Activated CD4-positive, CD25-positive, alpha-beta regulatory T cell treated with anti-CD3 and anti-CD28 coated beads, Interleukin-2, amount 50 U/mL, for 16 hours (primary cell): Measurements from ENCODE around the gene TRAF6.

ENCODE experiments used
- DNase-seq: peaks from one replicate; pipeline ENCODE4 v3.0.0-alpha.2; 2020; ENCODE audit warnings: low read depth, low spot score

The TRAF6 gene

GRCh38 chr11:36458129-36458915 lies 51.8 kb downstream of the TRAF6 start:
- no peak for DNase-seq

GRCh38 chr11:36456156-36456555 lies 53.9 kb downstream of the TRAF6 start:
- DNase-seq, result no peak

GRCh38 chr11:36455658-36456111 lies 54.4 kb downstream of the TRAF6 start:
- no peak for DNase-seq

DNA sequence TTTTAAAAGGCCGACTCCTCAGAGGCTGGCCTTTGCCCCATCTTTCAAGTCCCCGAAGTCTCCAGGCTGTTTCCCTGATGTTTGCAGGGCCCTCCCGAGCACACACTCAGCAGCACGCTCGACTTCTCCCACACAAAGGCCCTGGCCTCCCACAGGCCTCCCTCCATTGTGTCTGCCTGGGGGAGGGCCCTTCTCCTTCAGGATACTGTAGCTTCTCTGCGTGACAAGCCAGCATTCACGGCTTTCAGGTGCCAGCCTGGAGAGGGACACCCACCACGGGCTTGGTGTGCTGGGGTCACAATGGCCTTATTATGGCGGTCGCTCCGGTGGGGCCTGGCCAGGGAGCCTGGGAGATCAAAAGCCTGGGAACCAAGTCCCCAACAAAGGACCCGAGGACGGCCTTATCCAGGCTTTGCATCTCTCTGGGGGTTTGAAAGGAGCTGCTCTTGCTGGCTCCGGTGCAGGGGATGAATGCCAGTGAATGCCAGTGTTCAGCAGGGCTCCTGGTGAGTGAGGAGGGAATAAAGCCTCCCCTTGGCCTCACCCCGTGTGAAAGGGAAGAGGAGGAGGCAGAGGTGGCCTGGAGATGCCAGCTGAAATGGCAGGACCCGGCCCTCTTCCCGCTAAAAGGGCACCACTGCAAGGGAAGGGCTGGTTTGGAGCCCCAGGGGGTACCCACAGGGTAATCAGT lies 55.0 kb downstream of the TRAF6 start:
- DNase-seq, result no peak

GRCh38 chr11:36454551-36454940 lies 55.5 kb downstream of the TRAF6 start:
- no peak for DNase-seq

DNA sequence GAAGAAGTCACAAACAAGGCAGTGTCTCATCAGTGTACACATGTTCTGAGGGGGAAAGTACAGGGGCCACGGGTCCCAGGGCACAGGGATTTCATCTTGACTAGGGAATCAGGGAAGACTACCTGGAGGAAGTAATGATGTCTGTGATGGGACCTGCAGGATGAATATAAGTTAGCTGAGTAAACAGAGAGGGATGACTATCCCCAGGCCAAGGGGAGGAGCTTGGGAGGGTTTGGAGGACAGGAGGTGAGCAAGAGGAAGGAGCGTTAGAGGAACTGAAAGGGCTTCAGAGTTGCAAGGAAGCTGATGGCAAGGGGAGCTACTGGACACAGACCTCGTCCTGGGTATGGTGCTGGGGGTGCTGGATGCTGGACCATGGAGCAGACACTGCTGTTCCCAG lies 56.4 kb downstream of the TRAF6 start:
- DNase-seq, result no peak

GRCh38 chr11:36452961-36453360 lies 57.1 kb downstream of the TRAF6 start:
- DNase-seq, result no peak

- DNase-seq, result no peak
Observed at GRCh38 chr11:36452236-36452940, 57.7 kb downstream of the TRAF6 start.

DNA sequence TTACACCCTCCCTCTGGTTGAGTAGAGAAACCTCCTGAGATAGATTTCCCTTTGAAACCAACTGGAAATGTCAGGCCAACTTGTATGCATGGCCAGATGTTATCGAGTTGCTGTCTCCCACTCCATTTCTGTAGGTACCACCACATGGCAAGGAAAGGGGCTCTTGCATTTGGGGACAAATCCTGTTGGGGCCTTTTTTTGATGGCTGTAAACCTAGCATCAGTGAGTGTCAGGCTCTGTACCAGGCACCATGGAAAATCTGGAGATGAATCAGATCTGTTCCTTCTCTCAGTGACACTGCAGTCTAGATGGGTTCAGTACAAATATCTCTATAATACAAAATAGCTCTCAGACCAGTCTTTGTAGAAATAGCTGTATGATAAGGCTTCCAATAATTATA lies 58.4 kb downstream of the TRAF6 start:
- no peak for DNase-seq

DNA sequence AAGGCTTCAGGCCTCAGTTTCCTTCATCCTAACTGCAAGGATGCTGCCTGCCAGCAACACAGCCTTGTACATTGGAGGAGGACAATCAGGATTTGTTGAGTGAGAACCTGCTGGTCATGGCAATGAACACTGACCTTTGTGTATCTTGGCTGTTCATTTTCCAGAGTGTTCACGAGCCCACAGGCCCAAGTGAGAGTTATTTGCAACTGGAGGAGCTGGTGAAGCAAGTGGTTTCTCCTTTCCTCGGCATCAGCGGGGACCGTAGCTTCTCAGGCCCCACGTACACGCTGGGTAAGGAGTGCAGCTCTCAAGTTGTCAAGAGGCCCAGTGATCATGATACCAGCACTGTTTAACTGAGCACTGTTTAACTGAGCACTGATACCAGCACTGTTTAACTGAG lies 59.0 kb downstream of the TRAF6 start:
- no peak for DNase-seq

DNA sequence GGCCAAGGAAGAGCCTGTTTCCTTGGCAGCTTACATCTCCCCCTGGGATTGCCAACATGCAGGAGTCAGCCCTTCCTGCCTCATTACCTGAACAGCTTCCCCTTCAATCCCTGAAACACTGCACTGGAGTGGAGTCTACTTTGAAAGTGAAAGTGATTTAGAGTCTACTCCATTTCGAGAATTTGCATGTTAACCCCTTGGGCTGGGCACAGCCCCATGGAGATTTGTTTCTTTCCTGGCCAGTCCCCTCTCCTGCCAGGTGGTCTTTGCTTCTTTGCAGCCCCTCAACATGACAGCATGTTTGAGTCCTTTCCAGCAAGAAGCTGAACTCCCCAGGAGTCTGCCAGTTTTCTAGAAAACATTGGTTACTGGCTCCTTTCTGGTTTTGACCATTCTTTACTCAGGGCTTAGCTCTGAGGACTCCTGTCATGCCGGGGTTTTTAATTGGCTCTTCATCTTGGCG lies 59.9 kb downstream of the TRAF6 start:
- no peak for DNase-seq

DNA sequence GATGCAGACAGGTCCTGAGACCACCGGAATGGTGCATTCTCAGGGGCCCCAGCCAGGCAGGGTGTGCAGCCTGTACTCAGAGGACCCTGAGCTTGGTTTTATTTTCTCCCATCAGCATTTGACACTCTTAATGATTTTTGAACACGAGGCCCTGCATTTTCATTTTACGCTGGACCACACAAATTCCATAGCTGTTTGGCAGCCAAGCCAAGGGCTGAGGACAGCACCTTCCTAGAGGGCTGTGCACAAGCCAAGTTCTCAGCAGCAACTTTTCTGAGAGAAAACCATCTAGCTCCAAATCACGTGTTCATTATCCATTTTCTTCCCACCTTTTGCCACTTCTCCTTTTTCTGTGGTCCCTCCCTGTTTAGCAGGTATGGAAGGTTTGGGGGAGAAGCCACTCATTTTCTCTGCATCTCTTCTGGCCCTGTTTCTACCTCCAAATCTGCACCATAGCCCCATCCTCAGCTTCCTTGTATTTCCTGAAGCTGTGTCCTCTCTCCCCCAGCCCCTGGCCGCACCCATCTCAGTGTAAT lies 60.4 kb downstream of the TRAF6 start:
- no peak for DNase-seq

- DNase-seq, result no peak
Observed at GRCh38 chr11:36447947-36448346, 62.1 kb downstream of the TRAF6 start.

DNA sequence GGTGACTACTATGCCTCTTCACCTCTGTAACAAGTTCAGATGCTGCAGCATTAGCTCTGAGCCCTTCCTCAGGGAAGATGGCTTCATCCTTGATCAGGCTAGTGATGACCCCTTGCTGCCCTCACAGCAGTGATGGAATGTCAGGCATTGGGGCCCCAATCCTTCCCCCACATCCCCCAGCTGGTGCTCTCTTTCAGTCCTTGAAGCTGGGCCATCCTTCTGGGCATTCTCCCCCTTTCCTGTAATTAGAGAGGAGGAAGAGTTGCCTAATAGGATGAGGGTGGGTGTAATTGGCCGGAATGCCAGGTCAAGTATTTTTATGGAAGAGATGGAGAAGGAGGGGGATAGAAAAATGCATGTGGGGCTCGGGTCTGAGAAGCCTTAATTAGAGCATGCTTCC lies 62.6 kb downstream of the TRAF6 start:
- no peak for DNase-seq

DNA sequence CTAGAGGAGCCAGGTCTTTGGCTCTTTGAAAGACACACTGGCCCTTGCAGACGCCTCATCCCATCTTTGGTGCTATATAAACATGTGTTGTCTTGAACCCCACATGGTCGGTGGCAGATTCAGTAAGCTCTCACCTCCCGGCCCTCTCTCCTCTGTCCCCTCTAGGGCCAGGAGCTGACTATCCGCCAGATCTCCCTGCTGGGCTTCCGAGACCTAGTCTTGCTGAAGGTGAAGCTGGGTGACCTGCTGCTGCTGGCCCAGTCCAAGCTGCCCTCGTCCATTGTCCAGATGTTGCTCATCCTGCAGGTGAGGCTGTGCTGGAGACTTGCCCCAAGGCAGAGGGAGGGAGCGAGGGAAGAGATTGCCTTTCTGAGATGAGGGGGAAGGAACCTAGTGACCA lies 63.9 kb downstream of the TRAF6 start:
- no peak for DNase-seq

DNA sequence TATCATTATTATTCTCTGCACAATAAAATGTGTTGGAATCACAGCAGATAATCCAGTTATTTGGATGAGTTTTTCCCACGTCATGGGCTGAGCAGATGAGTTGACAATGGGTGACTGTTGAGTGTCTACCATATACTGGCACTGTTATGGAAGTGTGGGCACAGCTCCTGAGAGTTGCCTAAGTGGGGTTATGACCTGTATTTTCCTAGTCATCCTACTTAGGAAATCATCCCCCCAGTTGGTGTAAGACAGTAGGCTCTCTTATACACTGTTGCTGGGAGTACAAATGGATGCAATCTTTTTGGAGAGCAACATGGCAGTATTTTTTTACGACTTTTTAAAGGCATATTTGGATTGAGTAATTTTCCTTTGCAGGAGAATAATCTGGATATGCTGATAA lies 66.4 kb downstream of the TRAF6 start:
- no peak for DNase-seq

GRCh38 chr11:36441610-36442208 lies 68.4 kb downstream of the TRAF6 start:
- DNase-seq, result no peak

DNA sequence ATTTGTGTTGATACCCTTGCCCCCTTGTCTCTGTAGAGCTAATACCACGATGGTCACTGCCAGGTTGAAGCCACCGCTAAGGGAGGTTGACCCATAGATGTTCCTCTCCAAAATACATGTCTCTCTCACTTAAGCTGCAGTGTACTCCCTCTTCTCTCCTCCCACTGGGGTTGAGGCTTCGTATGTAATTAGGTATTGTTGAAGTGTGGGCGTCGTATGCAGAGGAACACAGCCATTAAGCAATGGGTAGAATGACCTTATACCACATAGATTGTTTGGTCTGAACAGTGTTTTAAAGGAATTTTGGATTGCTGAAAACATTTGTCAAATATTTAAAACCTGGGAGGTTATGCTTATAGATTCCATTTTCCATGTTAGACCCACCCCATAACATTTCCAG lies 71.9 kb downstream of the TRAF6 start:
- DNase-seq, result no peak

- no peak for DNase-seq
Observed at GRCh38 chr11:36437413-36437812, 72.7 kb downstream of the TRAF6 start.
